Mammary epithelial cell (primary cell): Measurements from ENCODE around the gene ITGAL.

Experiments used
- CTCF ChIP-seq, 2 donors: IDR thresholded peaks in 1 of 2; conservative IDR thresholded peaks in 1 of 2; 2 replicates each; pipeline ENCODE4 v1.5.1; 2011 to 2012; ENCODE audit warnings: inconsistent platforms in 2 of 2, low read length in 2 of 2, mild to moderate bottlenecking in 2 of 2, control low read depth in 1 of 2, low read depth in 1 of 2; ENCODE audit not compliant: insufficient read depth in 1 of 2; ENCODE audit errors: extremely low read depth in 1 of 2
- EZH2 ChIP-seq: IDR thresholded peaks from 2 replicates; pipeline ENCODE4 v1.6.1; 2012; ENCODE audit warnings: low read length, inconsistent platforms, borderline replicate concordance

- TF ChIP-seq CTCF (conservative IDR thresholded peaks at IDR 0.05 in 1 of 2, IDR thresholded peaks at IDR 0.05 in 1 of 2; ENCODE audit: extremely low read depth in 1 of 2, insufficient read depth in 1 of 2, low read depth in 1 of 2, low read length in 2 of 2) (no peak), EZH2 (no peak)
Measured at GRCh38 chr16:30569281-30569680, 96.7 kb downstream of the ITGAL start.
